Ovary (tissue), 9 donors: ENCODE results near the gene THSD4. TPM values are rescaled to one million over a fixed set of nuclear protein-coding genes. Genes with fewer than 3 reads are reported as not detected.

Experiments used
- DNase-seq, 5 donors: peaks; one replicate each; pipeline ENCODE4 v3.0.0-alpha.2; 2019 to 2020
- H3K27ac ChIP-seq, 2 donors: fragments of 200-600 bp; one replicate each; pipeline versions ENCODE4 v1.5.1 to v1.8.0; 2019 to 2022
- H3K27me3 ChIP-seq: fragments of 200-600 bp; one replicate; pipeline ENCODE4 v1.8.0; 2022
- H3K36me3 ChIP-seq: fragments of 200-600 bp; sonication (generic); one replicate; pipeline ENCODE4 v1.5.1; 2019
- H3K4me1 ChIP-seq: one replicate; pipeline ENCODE4 v1.8.1; 2013; ENCODE audit warnings: mild to moderate bottlenecking, moderate library complexity; ENCODE audit not compliant: insufficient read depth
- H3K4me3 ChIP-seq: fragments of 200-600 bp; sonication (generic); one replicate; pipeline ENCODE4 v1.5.1; 2017
- H3K9me3 ChIP-seq, 2 donors: fragments of 200-600 bp in 1 of 2; sonication (generic) in 1 of 2; one replicate each; pipeline versions ENCODE4 v1.5.1 to v1.8.1; 2013 to 2019; ENCODE audit warnings: mild to moderate bottlenecking in 1 of 2, moderate library complexity in 1 of 2
- EP300 ChIP-seq: sonication (generic); formaldehyde crosslinking; IDR thresholded peaks from one replicate; pipeline ENCODE4 v1.6.1; 2017; ENCODE audit warnings: antibody characterized with exemption
- POLR2A ChIP-seq: fragments of 450-650 bp; IDR thresholded peaks from one replicate; pipeline ENCODE4 v1.6.1; 2017; ENCODE audit warnings: antibody characterized with exemption, mild to moderate bottlenecking, moderate library complexity
- WGBS, 3 donors: extraction: QIAGEN DNeasy Blood & Tissue Kit in 1 of 3; methylation state at CpG; one replicate each; pipeline versions ENCODE4 v1.1.5 to v1.1.7; 2013 to 2017; 5-methylcytosine and 5-hydroxymethylcytosine counted together
- intact Hi-C, 4 donors: fragments of 100-400 bp; cut with DNase I; formaldehyde crosslinking; loops; one replicate each; pipeline versions ENCODE4 v1.11.0 to v1.15.1; 2022 to 2023
- polyA plus RNA-seq, 2 donors: library from polyadenylated mRNA; stranded (reverse); fragments of 200-250 nt in 1 of 2; fragments of 350-450 nt in 1 of 2; fragmentation: Illumina TruSeq in 1 of 2; extraction: RNeasy Lipid Tissue Mini Kit (QIAGEN cat#74804) in 1 of 2; gene quantifications; one replicate each; pipeline ENCODE4 v1.2.3, GENCODE V29; 2013 to 2014
- total RNA-seq, 7 donors: library from RNA; depleted of rRNA in 2 of 7; stranded (reverse); fragments of >200 nt in 2 of 7; fragmentation: NEBNext Ultra II Directional in 3 of 7; extraction: Animal tissue kit (Norgen Biotek cat#: 25700) in 3 of 7; gene quantifications; one replicate each; pipeline versions ENCODE4 v1.1.0 to v1.2.4, GENCODE V29; 2016 to 2023
- TF ChIP-seq, protein P1 (sequence below), 3 donors: fragments of 450-650 bp in 2 of 3; fragments of 200-600 bp in 1 of 3; IDR thresholded peaks; one replicate each; pipeline versions ENCODE4 v1.5.1 to v1.8.0; 2016 to 2022; ENCODE audit warnings: antibody characterized with exemption in 3 of 3, mild to moderate bottlenecking in 1 of 3
- donor health status: DM: no; HTN: no; CAD: no; lungs with moderate emphysema.
- donor health status: DM: no; HTN: no; CAD: no.
- donor health status: Bipolar disorder and iron deficiency.
- donor health status: DM: yes; HTN: yes; CAD: no.
- donor health status: DM: no; HTN: no; CAD: no.
- donor health status: DM: yes; HTN: yes; CAD: no.

THSD4 gene
- total and polyA plus RNA-seq, 9 donors = 3.2 to 53.4 (median 13.5) TPM

DNA sequence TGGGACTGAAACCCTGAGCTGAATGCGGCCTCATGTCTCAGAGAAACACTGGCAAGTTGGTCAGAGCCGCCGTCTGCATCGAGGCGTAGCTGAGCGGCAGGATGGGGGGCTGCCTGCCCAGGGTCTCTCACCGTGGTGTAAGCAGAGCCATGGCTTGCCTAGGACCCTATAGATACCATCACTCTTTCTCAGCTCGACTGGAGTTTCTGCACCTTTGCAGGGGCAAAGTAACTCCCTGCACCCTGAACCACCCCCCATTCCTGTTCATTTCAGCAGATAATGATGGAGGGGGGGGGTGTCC, 666.6 kb downstream of the THSD4 start:
- intact Hi-C loops = no loop called here
- WGBS, 3 donors = 82 to 94% (median 83%) methylated on average over 8 of the region's 8 CpGs
- peaks cover 2% of the 10 kb centered on the region for H3K4me1 ChIP-seq

DNA sequence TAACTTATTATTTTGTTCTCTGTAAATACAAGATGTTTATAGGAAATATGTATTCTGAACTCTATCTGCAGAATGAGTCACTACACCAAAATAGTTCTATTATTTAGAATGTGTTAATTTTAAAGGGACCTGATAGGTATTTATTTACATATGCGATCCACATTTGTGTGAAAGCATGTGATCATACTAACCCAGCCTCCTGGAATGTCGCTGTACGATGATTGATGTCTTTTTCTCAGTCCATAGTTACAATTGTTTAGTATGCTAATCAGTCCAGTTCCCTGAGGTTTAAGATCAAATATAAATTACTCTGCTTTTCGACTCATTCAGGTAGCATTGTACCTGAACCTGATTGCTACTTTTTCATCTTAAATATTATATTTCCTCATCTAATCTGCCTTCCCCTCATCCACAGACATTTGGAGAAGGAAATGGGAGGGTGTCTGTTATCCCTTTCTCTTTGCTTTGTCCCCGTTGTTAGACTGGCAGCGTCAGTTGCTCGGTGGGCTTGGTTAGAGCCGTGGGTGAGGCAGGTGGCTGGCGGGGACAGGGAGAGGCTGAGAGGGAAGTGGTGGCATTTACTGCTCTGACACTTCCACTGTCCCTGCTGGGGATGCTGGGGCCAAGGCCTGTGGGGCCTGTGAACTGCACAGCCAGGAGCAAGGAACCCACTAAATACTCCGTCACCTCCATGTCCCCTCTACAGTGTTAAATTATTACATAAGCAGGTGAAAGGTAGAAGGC, 667.3 kb downstream of the THSD4 start:
- Histone ChIP-seq H3K9me3 (no peaks in the 10 kb centered on the region), H3K4me1 (peaks cover 2% of the 10 kb centered on the region), H3K36me3 (no peaks in the 10 kb centered on the region), H3K27me3 (no peaks in the 10 kb centered on the region), H3K4me3 (no peak overlapping the region), H3K27ac (no peak overlapping the region)
- no peak for DNase-seq
- intact Hi-C loops = no loop called here
- 78 to 84% (median 81%) methylated on average over 10 of the region's 10 CpGs for WGBS, 3 donors
- no peak for TF ChIP-seq EP300
- no peak for TF ChIP-seq POLR2A
- TF ChIP-seq, protein P1, sequence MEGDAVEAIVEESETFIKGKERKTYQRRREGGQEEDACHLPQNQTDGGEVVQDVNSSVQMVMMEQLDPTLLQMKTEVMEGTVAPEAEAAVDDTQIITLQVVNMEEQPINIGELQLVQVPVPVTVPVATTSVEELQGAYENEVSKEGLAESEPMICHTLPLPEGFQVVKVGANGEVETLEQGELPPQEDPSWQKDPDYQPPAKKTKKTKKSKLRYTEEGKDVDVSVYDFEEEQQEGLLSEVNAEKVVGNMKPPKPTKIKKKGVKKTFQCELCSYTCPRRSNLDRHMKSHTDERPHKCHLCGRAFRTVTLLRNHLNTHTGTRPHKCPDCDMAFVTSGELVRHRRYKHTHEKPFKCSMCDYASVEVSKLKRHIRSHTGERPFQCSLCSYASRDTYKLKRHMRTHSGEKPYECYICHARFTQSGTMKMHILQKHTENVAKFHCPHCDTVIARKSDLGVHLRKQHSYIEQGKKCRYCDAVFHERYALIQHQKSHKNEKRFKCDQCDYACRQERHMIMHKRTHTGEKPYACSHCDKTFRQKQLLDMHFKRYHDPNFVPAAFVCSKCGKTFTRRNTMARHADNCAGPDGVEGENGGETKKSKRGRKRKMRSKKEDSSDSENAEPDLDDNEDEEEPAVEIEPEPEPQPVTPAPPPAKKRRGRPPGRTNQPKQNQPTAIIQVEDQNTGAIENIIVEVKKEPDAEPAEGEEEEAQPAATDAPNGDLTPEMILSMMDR (IDR thresholded peaks at IDR 0.05) = no peak

More for the DNA sequence above, 666.6 kb downstream of the THSD4 start:
- H3K27me3 ChIP-seq = no peaks in the 10 kb centered on the region
- no peak for DNase-seq
- no peaks in the 10 kb centered on the region for H3K36me3 ChIP-seq
- H3K27ac ChIP-seq = no peak overlapping the region
- TF ChIP-seq EP300 (no peak), POLR2A (no peak)
- TF ChIP-seq, protein P1 (IDR thresholded peaks at IDR 0.05) = no peak
- H3K4me3 ChIP-seq = no peak overlapping the region
- H3K9me3 ChIP-seq = no peaks in the 10 kb centered on the region

DNA sequence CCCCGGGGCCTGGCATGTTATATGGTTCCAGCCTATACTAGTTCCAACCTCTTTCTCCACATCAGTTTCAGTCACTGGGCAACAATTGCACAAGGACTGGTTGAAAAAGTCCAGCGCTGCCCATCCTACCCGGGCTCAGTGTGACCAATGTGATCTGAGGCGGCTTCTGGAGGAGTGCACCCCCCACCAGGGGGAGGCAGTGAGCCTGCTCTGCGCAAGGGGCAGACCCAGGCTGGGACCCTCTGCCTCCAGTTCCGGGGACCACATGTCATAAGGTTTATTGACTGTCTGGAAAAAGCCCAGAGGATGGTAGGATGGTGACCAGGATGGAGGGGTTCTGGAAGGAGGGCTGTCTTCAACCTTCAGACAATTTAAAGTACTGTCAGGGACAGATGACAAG, 669.4 kb downstream of the THSD4 start:
- Histone ChIP-seq H3K9me3 (no peaks in the 10 kb centered on the region), H3K27me3 (no peaks in the 10 kb centered on the region), H3K4me3 (no peak overlapping the region), H3K36me3 (no peaks in the 10 kb centered on the region), H3K27ac (no peak overlapping the region), H3K4me1 (peaks cover 2% of the 10 kb centered on the region)
- TF ChIP-seq, protein P1 (IDR thresholded peaks at IDR 0.05) = no peak
- TF ChIP-seq POLR2A (no peak), EP300 (no peak)
- WGBS, 3 donors = 73 to 81% (median 75%) methylated on average over 6 of the region's 6 CpGs
- intact Hi-C loops = no loop called here
- DNase-seq = no peak

DNA sequence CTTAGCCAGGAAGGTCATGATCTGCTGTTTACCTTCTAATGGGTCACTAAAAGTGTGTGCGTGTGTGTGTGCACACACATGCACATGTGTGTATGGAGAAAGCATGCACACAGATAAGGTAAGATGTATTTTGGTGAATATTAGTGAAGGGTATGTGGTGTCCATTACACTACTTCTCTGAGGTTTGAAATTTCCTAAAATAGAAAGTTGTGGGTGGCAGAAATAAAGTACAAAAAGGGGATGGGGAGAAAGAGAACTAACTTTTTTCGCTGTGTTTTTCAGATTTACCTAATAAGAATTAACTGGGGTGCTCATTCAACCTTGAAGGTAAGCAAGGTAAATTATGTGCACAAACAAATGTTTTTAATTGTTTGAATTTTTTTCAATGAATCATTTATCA, 670.7 kb downstream of the THSD4 start:
- Histone ChIP-seq H3K36me3 (no peaks in the 10 kb centered on the region), H3K4me1 (no peaks in the 10 kb centered on the region), H3K4me3 (no peak overlapping the region), H3K27me3 (no peaks in the 10 kb centered on the region), H3K27ac (no peak overlapping the region), H3K9me3 (no peaks in the 10 kb centered on the region)
- TF ChIP-seq POLR2A (no peak), EP300 (no peak)
- TF ChIP-seq, protein P1 (IDR thresholded peaks at IDR 0.05) = no peak
- intact Hi-C loops = no loop called here
- WGBS, 3 donors = 82 to 88% (median 86%) methylated on average over 2 of the region's 2 CpGs
- DNase-seq = no peak
